GM03348 (cell line): ENCODE data around the gene ALKBH2.
A peak's percentile ranks its signal among the peaks of the same experiment; 100 is the strongest.

ENCODE experiments used
- DNase-seq: peaks from one replicate; pipeline ENCODE4 v3.0.0; 2012; ENCODE audit warnings: low spot score

Gene ALKBH2

DNA sequence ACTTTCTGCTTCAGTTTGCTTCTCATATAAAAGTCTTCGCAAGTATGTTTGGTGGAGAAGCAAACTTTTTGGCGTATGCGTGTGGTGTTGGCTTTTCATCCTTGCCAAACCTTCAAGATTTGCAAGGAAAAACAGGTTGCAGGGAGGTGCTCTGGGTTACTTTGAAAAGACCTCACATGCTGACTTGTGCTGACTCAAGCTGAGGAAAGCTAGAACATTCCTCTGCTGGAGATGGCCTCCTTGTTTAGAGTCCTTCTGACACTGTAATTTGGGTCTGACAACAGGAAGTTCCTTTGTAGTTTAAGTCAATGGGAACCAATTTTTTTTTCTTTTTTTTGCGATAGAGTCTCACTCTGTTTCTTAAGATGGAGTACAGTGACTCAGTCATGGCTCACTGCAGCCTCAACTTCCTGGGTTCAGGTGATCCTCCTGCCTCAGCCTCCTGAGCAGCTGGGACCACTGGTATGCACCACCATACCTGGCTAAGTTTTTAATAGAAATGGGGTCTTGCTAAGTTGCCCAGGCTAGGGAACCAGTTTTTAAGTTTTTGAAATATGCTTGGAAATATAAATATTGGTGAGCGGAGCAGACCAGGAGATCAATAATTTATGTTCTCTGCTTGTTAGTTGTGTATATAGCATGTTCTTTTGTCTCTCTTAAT lies 20.5 kb upstream of the ALKBH2 start:
- DNase-seq = no peak

DNA sequence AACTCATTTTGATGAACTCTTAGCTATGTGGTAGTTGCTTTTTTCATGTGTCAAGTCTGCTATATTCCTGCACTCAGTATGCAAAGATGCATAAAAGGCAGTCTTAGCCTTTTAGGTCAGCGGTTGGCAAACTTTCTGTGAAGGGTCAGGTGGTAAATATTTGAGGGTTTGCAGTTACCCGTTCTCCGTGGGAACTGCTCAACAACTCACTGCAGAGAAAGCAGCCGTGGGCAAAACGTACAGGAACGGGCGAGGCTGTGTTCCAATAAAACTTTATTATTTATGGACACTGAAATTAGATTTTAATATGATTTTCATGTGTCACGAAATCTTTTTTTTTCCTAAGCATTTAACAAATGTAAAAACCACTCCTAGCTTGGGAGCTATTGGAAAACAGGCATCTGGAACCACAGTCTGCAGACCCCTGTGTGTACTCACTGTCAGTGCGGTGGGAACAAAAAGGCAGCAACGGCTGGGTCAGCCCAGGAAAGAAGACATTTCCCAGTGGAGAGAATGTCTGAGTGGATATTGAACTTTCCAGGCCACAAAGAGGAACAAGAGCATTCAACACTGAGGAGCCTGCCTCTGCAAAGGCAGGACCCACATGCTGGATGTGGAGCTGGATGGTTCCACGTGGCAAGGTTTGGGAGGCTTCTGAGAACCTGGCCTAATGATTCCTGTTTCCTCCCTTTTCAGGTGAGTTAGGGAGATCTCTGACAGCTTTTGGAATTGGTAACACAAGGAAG lies 19.6 kb upstream of the ALKBH2 start:
- DNase-seq = no peak

DNA sequence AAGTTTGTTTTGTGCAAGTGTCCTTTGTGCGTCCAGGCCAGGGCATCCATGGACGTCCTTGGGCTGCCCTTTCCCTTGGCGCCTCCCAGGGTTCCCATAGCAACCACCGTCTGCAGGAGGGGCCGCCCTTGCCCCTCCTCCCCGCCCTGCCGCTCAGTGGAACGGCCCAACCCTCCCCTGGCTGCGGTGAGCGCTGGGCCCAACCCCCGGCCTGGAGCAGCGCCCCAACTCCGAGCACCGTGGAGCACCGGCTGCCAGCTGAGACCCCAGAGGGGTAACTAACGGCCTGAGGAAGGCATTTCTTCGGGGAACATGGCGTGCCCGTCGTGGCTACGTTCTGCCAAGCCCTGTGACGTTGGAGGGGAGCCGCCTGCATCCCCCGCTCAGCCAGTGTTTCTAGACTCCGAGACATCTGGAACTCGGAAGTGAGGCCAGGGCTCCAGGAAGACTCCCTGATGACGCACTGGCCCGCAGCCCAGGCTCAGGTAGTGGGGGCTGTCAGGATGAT lies 17.8 kb upstream of the ALKBH2 start:
- peak; percentile 91 for DNase-seq

DNA sequence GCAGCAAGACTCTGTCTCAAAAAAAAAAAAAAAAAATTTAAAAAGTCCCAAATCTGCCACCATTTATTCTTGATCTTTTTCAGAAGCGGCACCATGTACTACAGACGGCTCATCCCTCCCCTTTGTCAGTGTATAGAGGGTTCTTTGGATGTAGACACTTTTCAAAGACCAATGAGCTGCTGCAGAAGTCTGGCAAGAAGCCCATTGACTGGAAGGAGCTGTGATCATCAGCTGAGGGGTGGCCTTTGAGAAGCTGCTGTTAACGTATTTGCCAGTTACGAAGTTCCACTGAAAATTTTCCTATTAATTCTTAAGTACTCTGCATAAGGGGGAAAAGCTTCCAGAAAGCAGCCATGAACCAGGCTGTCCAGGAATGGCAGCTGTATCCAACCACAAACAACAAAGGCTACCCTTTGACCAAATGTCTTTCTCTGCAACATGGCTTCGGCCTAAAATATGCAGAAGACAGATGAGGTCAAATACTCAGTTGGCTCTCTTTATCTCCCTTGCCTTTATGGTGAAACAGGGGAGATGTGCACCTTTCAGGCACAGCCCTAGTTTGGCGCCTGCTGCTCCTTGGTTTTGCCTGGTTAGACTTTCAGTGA lies 16.6 kb upstream of the ALKBH2 start:
- no peak for DNase-seq

DNA sequence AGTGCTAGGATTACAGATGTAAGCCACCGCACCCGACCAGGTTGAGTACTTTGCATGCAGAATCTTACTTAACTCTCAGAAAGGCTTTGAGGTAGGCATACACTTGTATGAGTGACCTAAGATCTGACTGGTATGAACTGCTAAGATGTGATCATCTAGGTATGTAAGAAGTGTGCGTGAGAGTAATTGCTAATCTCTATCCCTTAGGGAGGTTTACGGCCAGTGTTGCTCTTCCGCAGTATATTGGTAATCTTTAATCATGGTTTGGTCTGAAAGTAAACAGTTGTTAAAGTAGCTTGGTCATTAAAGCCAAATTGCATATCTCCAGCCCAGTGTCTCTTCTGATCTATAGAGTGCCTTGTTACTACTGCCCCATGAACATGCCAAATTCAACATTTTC lies 11.9 kb upstream of the ALKBH2 start:
- DNase-seq = no peak

DNA sequence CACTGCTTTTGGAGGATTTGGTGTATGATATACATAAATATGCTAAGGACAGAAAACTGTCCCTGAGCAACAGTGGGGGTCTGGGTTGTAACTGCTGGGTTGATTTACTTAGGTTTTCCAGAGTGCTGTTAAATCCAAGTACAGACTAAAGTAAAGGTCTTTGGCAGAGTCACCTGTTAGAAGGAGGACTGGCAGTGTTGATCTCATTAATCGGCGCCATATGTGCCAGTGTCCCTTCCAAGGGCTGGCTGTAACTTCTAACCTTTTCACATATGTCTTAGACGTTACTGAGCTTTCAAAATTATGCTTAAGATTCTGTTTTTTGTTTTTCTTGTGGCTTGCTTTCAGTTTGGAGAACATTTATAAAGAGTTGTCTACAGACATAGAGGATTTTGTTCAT lies 9.2 kb upstream of the ALKBH2 start:
- no peak for DNase-seq

DNA sequence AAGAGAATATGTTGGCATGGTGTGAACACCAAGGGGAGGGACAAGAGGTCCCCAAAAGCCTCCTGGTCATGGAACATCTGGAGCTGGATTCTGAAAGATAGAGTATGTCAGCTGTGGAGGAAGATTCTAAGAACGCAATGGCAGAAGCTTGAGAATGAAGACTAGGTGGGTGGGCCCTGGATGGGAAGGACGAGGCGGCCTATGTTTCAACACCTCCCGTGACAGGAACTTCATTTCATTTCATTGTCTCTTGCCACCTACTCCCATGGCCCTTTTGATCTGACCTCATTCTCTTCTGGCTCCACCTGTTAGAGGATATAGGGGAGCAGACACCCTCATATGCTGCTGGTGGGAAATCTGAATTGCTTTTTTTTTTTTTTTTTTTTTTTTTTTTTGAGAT lies 7.5 kb upstream of the ALKBH2 start:
- DNase-seq = no peak

DNA sequence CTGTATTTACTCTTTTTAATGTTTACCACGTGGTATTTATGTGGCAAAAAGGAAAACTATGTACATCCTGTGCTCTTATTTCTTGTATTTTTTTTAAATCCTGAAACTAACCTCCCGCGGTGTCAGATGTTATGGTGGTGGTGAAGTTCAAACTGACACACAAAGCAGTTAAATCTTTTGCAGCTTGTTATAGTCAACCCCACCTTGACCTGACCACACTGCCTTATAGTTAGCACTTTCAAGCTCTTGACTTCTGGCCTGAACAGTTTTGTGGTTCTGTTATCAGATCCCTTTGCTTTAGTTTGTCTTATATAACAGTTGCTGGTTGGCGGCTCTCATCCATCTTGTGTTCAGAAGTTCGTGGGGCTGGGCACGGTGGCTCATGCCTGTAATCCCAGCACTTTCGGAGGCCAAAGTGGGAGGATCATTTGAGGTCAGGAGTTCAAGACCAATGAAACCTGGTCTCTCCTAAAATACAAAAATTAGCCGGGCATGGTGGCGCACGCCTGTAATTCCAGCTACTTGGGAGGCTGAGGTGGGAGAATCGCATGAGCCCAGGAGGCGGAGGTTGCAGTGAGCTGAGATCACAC lies 6.3 kb upstream of the ALKBH2 start:
- DNase-seq = no peak

DNA sequence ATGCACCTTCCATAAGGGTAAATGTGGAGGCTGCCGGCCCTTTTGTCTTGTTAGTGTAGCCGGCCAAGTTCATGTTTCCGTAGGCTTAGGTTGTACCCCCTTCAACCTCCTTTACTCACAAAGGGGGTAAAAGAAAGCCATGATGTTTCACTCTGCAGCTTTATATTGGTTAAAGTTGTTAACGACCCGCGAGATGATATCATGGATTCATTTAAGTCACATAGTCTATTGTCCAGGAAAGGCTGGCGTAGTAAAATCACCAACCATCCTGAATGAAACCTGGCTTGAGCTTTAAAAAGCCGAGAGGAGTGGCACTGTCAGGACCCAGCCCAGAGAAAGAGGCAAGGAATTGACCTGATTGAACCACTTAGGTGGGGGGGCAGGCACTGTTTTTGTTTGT lies 5.4 kb upstream of the ALKBH2 start:
- no peak for DNase-seq

DNA sequence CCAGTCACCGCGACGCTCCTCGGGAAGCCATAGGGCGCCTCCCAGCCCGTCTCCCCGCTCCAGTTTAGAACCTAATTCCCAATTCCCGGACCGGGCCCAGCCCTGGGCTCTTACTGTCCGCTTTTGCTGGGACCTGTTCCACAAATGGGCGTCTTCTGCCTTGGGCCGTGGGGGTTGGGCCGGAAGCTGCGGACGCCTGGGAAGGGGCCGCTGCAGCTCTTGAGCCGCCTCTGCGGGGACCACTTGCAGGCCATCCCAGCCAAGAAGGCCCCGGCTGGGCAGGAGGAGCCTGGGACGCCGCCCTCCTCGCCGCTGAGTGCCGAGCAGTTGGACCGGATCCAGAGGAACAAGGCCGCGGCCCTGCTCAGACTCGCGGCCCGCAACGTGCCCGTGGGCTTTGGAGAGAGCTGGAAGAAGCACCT lies 4.9 kb upstream of the ALKBH2 start:
- peak; percentile 59 for DNase-seq

DNA sequence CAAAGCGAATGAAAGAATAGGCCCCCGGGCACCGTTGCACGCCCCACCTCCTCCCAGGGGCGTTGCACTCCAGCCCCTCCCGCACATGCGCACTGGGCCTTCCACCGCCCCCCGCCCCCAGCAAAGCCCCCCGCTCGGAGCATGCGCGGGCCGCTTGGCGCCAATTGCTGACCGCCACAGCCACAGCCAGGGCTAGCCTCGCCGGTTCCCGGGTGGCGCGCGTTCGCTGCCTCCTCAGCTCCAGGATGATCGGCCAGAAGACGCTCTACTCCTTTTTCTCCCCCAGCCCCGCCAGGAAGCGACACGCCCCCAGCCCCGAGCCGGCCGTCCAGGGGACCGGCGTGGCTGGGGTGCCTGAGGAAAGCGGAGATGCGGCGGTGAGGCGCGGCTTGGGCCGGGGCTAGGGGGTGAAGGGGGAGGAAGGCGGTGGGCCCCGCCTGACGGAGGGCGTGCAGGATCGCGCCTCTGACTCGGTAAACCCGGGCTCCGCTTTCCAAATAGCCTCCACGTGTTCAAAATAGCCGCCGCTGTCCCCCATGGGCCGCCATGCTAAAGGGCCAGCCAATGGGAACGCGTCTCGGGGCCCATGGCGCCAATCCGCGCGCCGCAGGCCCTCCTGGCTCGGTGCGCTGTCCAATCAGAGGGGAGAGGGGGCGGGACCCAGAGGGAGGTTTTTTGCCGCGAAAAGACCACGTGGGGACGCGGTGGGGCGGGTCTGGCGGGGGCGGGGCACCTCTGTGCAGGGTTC lies 4.3 kb upstream of the ALKBH2 start, which contains the start of gene UNG:
Gene UNG, plus strand, starts transcription at position 163 of the 748 bp plus-strand sequence. Its CDS starts 83 bp downstream, at position 246.
- peak; percentile 100 for DNase-seq

DNA sequence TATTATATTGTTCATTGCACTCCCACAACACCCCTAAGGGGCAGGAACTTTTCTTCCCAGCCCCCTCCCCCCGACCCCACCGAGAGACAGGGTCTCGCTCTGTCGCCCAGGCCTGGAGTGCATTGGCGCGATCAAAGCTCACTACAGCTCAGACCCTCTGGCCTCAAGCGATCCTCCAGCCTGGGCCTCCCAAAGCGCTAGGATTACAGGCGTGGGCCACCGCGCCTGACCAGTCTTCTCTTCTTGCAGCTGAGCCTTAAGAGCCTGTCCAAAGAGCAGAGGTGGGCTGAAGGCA lies 3.8 kb upstream of the ALKBH2 start:
- DNase-seq = no peak

DNA sequence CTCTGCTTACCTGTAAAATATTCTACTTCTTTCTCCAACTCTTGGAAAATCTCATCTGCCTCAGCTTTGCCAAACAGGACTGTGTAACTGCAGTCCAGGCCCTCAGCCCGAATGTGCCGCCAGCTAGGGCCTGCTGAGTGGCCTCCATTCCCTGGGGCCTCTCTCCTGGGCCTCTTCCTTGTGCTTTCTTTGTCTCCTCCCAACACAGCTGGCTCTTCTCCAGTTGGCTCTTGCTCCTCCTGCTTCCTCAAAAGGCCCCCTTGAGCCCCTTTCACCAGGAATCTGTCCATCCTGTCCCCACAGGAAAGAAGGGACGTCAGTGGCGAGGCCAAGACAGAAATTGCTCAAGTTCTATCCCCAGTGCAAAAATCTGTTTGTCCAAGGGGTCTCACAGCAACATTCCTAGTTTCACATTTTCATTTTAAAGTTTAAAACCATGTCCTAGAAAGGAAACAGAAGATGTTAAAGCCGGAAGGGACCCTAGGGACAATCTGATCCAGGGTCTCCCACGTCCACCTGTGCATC lies 713 bp downstream of the ALKBH2 start:
- no peak for DNase-seq

DNA sequence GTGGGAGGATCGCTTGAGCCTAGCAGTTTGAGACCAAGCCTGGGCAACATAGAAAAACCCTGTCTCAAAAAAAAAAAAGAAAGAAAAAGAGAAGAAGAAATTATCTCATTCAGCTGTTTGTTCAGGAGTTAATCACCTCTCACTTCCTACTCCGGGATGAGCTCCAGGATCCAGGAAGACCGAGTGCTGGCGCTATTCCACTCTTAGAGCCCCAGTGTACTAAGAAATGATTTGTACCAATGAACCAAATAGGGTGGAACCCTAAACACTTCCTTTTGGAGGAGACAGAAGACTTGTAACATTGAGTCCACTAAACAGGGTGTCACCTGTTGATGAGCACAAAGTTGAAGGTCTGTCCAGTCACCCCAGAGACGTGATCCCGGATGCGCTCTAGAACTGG lies 3.6 kb downstream of the ALKBH2 start:
- no peak for DNase-seq

DNA sequence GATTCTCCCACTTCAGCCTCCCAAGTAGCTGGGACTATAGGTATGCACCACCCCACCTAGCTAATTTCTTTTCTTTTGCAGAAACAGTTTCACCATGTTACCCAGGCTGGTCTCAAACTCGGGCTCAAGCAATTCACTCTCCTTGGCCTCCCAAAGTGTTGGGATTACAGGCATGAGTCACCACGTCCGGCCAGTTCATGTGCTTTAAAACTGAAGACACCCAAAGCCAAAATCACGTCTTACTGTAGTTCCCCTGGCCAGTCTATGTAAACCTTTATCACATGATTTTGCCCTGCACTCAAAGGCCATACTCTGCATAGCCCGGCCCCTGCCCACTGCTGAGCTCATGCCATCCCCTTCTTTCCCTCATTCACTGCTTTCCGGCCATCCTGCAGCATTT lies 4.5 kb downstream of the ALKBH2 start:
- peak; percentile 11 for DNase-seq

DNA sequence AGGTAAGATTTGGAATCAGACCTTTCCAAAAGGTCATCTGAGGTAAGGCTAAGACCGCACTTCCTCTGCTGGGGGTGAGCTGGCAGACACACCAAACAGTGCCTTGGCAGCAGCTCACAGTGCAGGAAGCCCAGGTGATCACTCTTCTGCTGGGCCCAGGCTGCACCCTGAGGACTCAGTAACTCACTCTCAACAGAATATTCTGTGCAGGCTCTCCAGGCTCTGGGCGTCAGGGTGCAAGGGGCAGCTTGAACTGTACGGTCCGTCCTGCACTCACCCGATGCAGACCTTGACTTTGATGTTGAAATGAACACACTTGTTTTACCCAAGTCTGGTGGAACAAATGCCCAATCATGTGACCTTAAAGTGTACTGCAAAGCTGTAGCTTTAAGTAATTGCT lies 6.0 kb downstream of the ALKBH2 start:
- DNase-seq = no peak

DNA sequence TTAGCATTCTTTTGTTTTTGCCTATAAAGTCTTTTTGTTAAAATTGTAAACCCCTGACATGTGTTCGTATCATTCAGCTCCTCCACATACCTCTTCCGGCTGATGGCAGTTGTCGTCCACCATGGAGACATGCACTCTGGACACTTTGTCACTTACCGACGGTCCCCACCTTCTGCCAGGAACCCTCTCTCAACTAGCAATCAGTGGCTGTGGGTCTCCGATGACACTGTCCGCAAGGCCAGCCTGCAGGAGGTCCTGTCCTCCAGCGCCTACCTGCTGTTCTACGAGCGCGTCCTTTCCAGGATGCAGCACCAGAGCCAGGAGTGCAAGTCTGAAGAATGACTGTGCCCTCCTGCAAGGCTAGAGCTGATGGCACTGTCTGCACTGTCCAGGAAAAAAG lies 7.7 kb downstream of the ALKBH2 start:
- DNase-seq = no peak

DNA sequence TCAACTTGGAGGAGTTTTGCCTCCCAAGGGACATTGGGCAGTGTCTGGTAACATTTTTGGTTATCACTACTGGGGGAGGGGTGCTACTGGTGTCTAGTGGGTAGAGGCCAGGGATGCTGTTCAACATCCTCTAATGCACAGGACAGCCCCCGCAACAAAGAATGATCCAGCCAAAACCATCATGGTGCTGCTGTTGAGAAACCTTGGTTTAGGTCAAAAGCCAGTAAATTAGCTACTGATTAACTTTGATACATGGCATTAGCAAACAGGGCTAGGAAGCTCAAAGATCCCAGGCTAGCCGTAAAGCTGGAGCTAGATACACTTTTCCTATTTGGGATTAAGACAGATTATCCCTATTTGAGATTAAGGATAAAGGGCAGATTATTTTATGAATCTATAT lies 8.8 kb downstream of the ALKBH2 start:
- no peak for DNase-seq

DNA sequence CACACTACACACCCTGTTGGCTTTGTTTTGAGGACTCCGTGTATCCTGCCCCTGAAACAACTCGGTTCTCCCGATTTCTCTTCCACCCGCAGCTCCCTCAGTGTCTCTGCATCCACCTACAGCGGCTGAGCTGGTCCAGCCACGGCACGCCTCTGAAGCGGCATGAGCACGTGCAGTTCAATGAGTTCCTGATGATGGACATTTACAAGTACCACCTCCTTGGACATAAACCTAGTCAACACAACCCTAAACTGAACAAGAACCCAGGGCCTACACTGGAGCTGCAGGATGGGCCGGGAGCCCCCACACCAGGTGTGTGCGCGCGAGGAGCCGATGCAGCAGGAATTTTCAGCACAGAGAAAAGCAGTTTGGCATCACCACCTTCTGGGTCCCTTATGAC lies 10.5 kb downstream of the ALKBH2 start:
- no peak for DNase-seq

DNA sequence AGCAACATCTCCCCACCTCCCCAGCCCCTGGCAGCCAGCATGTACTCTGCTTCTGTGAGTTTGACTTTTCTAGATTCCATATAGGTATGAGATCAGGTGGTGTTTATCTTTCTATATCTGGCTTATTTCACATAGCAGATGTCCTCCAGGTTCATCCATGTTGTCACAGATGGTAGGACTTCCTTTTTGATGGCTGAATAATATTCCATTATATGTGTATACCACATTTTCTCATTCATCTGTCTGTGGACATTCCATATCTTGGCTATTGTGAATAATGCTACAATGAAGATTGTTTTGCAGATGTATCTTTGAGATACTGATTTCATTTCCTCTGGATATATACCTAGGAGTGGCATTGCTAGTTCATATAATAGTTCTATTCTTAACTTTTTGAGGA lies 18.4 kb downstream of the ALKBH2 start:
- no peak for DNase-seq

DNA sequence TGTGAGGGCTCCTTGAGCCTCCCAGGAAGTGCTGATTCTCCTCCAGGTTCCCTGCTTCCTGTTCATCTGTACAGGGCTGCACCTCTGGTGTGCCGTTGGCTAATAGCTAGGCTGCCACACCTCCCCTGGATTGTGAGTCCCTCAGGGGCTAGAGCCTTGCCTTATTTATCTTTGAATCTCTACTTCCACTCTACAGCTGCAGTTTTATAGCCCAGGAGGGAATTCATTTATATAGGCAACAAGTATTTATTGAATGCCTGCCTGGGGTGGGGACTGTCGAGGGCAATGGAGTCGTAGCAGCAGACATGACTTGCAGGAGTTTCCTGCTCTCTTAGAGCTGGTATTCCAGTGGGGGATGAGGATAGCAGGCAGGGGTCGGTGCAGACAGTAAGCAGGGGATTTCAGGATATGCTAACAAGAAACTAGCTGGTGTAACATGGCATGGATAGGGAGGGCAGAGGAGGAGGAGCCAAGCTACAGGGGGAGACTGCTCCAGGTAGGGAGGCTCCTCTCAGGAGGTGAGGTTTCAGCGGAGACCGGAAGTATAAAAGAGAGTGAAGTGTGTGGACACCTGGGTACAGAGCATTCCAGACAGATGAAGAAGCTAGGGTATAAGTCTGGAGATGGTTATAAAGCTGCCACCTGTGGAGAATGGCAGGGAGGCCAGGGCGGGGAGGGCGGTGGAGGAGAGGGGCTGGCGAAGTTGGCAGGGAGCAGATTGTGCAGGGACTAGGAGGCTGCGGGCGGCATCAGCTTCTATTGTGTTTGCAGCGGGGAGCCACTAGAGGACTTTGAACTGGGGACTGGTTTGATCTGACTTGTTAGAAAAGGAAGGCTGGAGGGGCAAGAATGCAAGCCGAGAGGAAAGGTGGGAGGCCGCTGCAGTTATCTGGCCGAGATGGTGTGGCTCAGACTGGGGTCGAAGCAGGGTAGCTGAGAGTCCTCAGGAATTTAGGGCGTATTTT lies 23.7 kb downstream of the ALKBH2 start:
- DNase-seq = no peak
